ENCODE results near the gene DEAF1.
A peak's percentile ranks its signal among the peaks of the same experiment; 100 is the strongest.

The DEAF1 gene

DNA sequence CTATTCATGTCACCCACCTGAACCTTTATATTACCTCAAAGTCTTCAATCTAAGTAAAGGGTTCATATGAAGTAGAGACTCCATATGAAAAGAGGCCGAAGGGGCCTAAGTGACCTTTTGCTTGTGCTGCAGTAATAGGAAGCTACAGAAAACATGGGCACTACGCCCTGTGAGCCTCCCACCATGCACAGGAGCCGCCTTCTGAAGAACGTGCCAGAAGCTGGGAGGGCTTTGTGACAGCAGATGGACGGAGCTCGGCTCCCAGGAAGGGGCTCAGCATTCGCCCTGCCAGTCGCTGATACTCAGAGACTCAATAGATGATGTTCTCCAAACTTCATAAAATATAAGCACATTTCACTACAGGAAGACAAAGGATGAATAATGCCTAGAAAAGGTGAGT is 21.2 kb downstream of the DEAF1 start:
- TF ChIP-seq CTCF (IDR thresholded peaks at IDR 0.05; ENCODE audit: control insufficient read depth, extremely low read depth, insufficient read depth), result no peak
- H3K4me3 ChIP-seq (ENCODE audit: low read depth, low read length), result no peak overlapping the region
- DNase-seq (ENCODE audit: low read depth), result no peak

DNA sequence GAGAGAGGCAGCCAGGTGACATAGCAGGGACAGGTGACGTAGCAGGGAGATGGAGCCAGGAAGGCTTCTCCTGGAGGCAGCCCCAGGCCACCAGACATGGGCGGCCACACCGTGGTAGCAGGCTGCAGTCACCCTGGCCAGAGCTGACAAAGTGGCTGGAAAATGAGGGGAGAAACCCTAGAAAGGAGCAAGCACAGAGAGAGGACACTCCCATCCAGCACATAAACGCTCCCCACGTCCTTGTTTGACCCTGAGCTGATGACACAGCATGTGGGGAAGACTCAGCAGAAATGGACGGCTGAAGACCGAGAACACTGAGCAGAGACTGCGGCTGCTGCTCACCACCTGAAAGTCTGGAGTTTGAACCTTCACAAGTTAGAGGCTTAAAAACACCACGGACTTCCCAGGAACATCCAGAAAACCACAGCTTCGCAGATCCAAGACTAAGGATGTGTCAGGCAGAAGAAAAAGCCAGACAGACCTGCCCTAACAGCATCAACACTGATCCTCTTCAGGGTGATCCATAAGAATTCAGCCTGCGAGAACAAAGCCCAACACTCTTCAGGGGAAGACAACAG is 29.2 kb downstream of the DEAF1 start:
- no peak for DNase-seq (ENCODE audit: low read depth)
- no peak for TF ChIP-seq CTCF (IDR thresholded peaks at IDR 0.05; ENCODE audit: control insufficient read depth, extremely low read depth, insufficient read depth)

DNA sequence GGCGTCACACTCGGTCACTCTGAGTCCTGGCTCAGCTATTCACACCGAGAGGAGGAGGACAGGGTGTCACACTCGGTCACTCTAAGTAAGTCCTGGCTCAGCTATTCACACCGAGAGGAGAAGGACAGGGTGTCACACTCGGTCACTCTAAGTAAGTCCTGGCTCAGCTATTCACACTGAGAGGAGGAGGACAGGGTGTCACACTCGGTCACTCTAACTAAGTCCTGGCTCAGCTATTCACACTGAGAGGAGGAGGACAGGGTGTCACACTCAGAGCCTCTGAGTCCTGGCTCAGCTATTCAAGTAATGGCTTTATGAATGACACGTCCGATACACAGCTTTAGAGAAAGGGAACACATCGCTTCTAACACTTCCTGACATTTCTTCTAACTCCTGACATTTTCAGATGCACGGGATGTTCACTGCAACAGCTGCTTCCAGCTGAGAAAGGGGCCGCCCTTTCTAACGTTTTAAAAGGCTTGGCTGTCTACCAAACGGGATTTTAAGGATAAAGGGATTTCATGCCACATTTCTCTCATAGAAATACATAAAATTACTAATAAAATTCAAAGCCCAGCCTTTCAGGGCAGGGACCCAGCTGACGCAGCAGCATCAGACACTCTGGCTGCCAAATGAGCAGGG is 29.8 kb downstream of the DEAF1 start:
- 0 out of 2 replicates have a peak overlapping the region, but pooled peaks have one; percentile 9 for H3K4me3 ChIP-seq (ENCODE audit: low read depth, low read length)
- TF ChIP-seq CTCF (IDR thresholded peaks at IDR 0.05; ENCODE audit: control insufficient read depth, extremely low read depth, insufficient read depth), result no peak
- peak; percentile 90 for DNase-seq (ENCODE audit: low read depth)

More for the DNA sequence above, 29.2 kb downstream of the DEAF1 start:
- H3K4me3 ChIP-seq (ENCODE audit: low read depth, low read length), result peak overlapping the region; percentile 19; the same call in 1 of the 2 replicates

DNA sequence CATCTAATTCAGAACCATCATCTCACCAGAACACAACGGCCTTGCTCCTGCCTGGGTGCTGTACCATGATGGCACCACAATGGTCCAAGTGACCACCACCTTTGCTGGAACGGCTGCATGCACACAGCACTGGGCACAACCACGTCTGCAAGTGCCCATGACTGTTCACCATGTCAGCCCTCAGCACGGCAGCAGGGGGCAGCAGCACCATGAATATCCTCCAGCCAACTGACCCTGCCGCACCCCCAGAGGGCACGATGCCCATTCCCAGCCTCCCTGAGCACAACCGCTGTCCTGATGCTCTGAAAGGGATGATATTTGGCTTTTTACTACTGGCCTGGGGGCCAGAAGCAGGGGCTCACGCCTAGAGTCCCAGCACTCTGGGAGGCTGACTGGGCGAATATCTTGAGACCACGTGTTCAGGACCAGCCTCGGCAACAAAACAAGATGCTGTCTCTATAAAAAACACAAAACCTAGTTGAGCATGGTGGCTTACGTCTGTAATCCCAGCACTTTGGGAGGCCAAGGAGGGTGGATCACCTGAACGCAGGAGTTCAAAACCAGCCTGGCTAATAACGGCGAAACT is 32.2 kb downstream of the DEAF1 start:
- no peak for DNase-seq (ENCODE audit: low read depth)
- TF ChIP-seq CTCF (IDR thresholded peaks at IDR 0.05; ENCODE audit: control insufficient read depth, extremely low read depth, insufficient read depth), result peak; percentile 85
- H3K4me3 ChIP-seq (ENCODE audit: low read depth, low read length), result no peak overlapping the region

GRCh38 chr11:660681-661444 is 34.2 kb downstream of the DEAF1 start:
- no peak for TF ChIP-seq CTCF (IDR thresholded peaks at IDR 0.05; ENCODE audit: control insufficient read depth, extremely low read depth, insufficient read depth)
- H3K4me3 ChIP-seq (ENCODE audit: low read depth, low read length), result no peak overlapping the region
- DNase-seq (ENCODE audit: low read depth), result no peak

DNA sequence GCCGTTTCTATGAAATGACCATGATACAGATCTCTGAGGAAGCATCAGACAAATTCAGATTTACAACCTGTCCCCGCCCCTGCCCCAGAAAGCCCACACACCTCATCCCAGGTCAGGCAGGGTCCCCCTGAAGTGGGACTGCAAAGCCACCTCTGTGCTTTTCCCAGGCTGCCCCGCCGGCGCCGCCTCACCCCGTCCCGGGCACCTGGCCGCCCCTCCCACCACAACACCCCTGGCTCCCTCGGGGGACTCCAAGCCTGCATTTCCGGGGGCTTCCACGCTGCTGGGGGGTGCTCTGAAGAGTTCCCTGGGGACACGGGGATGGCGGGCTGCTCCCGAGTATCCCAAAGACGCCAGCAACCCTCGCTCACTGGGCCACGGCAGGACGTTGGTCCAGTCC is 34.7 kb downstream of the DEAF1 start:
- no peak overlapping the region for H3K4me3 ChIP-seq (ENCODE audit: low read depth, low read length)
- TF ChIP-seq CTCF (IDR thresholded peaks at IDR 0.05; ENCODE audit: control insufficient read depth, extremely low read depth, insufficient read depth), result no peak
- DNase-seq (ENCODE audit: low read depth), result no peak
